GM19455 (cell line): Measurements from ENCODE around the gene TRABD2B.

Experiments used
- ATAC-seq: cut with Tn5 transposase; IDR thresholded peaks from one replicate; pipeline ENCODE4 v1.9.1; 2021; ENCODE audit not compliant: unreplicated experiment

The TRABD2B gene

GRCh38 chr1:47886141-47886540, 111.0 kb downstream of the TRABD2B start:
- no peak for ATAC-seq

DNA sequence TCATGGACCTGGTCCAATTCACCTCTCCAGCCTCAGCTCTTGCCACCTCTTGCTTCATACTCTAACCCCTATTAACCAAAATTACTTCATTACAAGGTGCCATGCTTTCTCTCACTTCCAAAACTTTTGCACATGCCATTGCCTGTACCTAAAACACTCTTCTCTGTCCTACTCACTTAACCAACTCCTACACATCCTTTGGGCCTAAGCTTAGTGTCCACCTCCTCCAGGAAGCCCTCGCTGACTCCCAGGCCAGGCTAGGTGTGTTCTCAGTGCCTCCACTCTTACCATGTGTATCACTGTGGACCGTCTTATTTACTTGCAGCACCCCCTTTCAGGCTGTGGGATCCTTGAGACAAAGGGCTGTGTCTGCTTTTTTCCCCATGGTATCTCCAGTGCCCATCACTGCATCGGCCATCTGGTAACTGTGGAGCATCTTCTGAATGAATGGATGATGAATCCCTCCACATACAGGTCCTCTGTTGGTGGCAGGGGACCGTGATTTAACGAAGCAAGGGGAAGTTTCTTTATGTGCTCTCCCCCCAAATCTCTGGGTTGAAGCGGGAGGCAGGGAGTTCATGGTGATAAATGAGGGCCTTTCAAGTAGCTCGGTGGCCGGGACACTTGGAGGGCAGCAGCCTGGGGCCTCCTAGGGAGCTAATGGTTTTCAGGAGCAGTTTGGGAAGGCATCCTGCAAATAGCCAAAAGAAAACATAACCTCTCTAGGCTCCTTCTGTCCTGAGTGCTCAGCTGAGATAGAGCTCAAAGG, 111.9 kb downstream of the TRABD2B start:
- ATAC-seq, result no peak

DNA sequence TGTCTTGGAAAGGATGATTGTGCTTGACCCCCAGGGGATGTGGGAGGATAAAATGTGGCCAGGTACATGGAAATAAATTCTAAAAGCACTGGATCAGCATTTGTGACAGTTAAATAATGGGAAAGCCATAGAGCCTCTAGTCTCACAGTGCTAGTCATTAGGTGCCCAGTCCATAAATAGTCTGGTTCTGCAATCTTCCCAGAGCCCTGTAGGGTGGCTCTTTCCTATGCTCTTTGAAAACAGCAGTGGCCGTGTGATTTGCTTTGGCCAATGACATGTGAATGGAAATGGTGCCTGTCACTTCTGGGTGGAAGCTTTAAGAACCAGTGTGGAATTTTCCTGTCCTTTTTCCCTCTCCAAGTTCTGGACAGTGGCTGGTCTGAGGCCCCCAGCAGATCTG, 113.2 kb downstream of the TRABD2B start:
- ATAC-seq, result no peak

- no peak for ATAC-seq
Observed at GRCh38 chr1:47881505-47882442, 115.4 kb downstream of the TRABD2B start.

DNA sequence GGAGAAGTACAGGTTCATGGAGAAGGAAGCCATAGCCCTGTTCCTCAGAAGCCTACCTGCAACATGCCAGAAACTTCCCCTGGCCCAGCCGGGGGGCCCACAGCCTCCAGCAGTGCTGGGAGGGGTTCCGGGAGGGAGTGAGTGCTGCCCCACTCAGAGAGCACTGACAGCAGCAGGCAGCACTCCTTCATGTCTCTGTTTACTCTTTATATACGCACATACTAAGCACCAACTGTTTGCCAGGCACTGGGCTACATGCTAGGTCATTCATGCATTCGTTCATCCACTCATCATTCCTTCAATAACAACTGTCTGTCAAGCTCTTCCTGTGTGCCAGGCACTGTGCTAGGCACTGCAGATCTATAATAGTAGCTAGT, 120.6 kb downstream of the TRABD2B start:
- ATAC-seq, result no peak

DNA sequence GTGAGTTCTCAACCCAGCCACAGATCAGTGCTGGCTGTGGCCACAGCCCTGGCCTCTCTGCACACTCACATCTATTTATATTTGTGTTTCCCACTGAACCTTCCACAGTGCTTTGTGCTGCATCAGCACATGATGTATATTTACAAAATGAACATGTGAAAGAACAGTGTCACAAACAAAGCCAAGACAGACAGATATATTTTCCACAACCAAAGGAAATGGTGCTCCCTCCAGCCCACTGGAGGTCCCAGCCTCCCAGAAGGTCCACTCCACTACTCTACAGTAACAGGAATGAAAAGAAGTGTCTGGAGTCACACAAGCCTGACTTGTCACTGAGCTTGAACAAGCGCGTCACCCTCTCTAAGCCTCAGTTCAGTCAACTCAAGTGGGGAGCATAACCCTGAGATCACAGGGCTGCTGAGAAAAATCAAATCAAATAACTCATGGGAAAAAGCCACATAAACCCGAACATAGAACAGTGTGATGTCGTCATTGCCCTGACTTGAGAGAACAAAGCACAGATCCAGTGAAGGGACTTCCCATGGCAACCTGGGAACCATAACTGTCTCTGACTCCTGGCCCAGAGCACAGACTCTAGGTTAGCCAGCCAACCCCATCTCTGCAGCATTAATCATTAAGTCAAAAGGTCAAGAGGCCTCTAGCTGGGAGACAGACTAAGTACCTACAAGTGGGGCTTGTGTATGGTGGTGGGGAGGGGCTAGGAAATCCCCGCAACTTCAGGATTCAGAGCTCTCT, 121.2 kb downstream of the TRABD2B start:
- no peak for ATAC-seq

- no peak for ATAC-seq
Observed at GRCh38 chr1:47875036-47875435, 122.1 kb downstream of the TRABD2B start.

GRCh38 chr1:47873337-47873736, 123.8 kb downstream of the TRABD2B start:
- ATAC-seq, result no peak

- ATAC-seq, result no peak
Observed at GRCh38 chr1:47872886-47873285, 124.3 kb downstream of the TRABD2B start.

- no peak for ATAC-seq
Observed at GRCh38 chr1:47871799-47872353, 125.3 kb downstream of the TRABD2B start.

DNA sequence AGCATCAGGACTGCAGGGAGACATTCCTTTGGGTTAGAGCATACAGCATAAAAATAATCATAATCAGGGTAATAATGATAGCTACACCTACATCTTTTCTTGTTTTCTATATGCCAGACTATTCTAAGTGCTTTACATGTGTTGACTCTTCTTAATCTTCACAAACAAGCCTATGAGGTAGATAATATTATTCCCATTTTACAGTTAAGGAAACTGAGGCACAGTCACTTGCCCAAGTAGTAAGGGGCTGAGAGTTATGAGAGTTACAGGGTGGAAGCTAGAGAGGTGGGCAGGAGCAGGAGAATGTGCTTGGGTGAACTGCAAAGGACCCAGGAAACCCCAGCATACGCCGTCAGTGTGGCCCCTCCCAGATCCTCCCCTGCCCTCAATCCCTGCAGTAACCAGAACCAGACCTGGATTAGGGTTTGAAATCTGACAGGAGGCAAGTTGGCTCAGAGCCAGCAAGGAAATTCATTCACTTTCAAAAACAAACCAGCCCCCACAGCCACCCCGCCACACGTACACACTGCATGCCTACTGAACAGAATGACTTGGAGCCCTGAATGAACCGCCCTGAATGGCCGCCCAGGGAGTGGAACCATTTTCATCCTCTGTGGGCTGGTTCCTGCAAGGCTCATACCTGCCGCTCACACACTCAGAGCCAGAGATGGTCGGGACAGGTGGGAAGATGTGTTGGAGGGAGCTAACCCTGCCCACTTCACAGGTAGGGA, 126.1 kb downstream of the TRABD2B start:
- ATAC-seq, result no peak

- ATAC-seq, result no peak
Observed at GRCh38 chr1:47870480-47870879, 126.7 kb downstream of the TRABD2B start.

GRCh38 chr1:47868348-47868676, 128.9 kb downstream of the TRABD2B start:
- no peak for ATAC-seq

GRCh38 chr1:47867438-47868347, 129.5 kb downstream of the TRABD2B start:
- ATAC-seq, result no peak

GRCh38 chr1:47866601-47867437, 130.4 kb downstream of the TRABD2B start:
- ATAC-seq, result no peak

DNA sequence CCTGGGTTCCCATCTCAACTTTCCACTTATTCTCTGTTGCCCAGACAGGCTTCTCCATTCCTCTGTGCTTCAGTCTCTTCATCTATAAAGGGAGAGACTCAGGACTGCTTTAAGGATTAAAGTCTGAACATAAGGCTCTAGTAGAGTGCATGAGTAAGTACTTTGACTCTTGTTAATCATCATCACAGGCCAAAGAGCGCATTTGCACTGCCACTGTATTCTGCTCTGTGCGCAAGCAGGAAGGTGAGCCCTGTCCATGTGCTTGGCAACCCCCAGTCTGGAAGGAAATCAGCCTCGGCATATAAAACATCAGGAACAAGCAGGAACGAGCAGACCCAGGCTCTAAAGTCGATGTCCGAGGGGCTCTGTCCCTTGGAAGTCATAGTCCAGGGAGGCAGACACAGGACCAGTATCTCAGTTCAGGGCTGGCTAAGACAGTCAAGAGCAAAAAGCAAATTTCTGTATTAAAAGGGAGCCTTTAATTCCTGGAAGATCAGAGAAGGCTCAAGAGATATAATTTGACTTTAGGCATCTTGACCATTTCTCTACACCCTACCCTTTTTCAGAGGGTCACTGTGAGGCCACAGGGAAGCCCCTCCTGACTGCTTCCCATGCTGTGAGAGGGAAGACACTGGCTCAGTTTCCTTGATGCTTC, 131.2 kb downstream of the TRABD2B start:
- ATAC-seq, result no peak

DNA sequence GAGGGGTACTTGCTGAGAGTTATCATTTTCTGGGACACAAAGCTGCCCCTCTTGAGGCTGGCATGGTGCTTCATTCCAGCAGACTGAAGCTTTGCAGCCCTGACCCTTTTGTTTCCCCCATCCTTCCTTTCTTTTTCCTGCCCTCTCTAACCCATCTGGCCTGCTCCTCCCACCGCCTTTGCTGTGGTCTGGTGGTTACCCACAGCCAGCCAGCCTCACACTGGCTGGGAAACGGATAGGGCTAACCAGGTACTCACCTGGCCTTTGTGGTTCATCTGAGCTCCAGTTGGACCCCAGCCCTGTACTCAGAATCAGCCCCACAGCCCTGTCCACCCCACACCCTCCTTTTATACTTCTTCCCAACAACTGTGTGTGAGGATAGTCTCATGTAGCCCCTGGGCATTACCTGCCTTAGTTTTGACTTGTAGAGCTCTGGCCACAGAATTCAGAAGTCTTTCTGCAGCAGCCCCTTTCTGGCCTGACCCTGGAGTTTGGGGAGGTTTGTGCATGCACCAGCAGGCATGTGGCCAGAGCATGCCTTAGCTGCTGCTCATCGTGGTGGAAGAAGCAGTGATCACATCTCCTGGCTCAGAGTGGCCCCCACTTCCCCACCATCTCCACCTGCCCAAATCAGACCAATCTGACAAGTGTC, 138.0 kb downstream of the TRABD2B start:
- no peak for ATAC-seq

DNA sequence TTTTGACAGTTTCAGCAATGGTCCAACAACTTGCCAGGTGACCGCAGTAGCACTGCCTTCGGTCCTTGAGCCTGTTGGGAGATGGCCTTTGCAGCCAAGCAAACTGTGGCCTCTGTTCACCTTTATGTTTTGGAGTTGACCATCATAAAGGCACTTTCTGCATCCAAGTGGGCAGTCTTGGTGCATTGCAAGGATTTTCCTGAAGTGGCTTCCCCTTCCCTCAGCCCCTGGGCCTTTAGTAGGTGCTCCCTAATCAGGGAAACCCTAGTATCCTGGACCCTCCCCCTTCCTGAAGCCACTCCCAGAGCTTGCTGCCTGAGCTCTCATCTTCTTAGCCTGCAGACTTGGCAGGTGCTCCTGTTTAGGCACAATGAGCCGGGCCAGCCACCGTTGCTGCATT, 140.2 kb downstream of the TRABD2B start:
- no peak for ATAC-seq
